Stomach (tissue), 19 donors: ENCODE data around the gene LAYN. TPM values are rescaled to one million over a fixed set of nuclear protein-coding genes. Genes with fewer than 3 reads are reported as not detected.

Experiments
- DNase-seq, 2 donors: peaks; one replicate each; pipeline versions ENCODE4 v3.0.0 to v3.0.0-alpha.2; 2013 to 2019
- H3K27ac ChIP-seq, 5 donors: fragments of 200-600 bp in 4 of 5; sonication (generic) in 4 of 5; one replicate each; pipeline ENCODE4 v1.5.1; 2013 to 2019; ENCODE audit warnings: mild to moderate bottlenecking in 1 of 5, moderate library complexity in 1 of 5
- H3K27me3 ChIP-seq, 3 donors: fragments of 200-600 bp; sonication (generic); one replicate each; pipeline ENCODE4 v1.5.1; 2017 to 2019; ENCODE audit warnings: mixed run types in 1 of 3
- H3K36me3 ChIP-seq, 4 donors: fragments of 200-600 bp; sonication (generic); 1 replicate in 3 of 4; 2 replicates in 1 of 4; pipeline ENCODE4 v1.5.1; 2016 to 2019
- H3K4me1 ChIP-seq, 4 donors: fragments of 200-600 bp; sonication (generic); one replicate each; pipeline ENCODE4 v1.5.1; 2016 to 2019
- H3K4me3 ChIP-seq, 4 donors: fragments of 200-600 bp; sonication (generic) in 3 of 4; one replicate each; pipeline ENCODE4 v1.5.1; 2016 to 2019; ENCODE audit warnings: mild to moderate bottlenecking in 1 of 4
- H3K9me3 ChIP-seq, 4 donors: fragments of 200-600 bp; sonication (generic); one replicate each; pipeline ENCODE4 v1.5.1; 2016 to 2019
- CTCF ChIP-seq, 7 experiments: fragments of 450-650 bp in 4 of 7; fragments of 200-600 bp in 3 of 7; sonication (generic) in 3 of 7; IDR thresholded peaks; one replicate each; pipeline ENCODE4 v1.5.1; 2016 to 2019; ENCODE audit warnings: antibody characterized with exemption in 7 of 7, control low read depth in 2 of 7, mild to moderate bottlenecking in 1 of 7
- EP300 ChIP-seq: sonication (generic); formaldehyde crosslinking; IDR thresholded peaks from one replicate; pipeline ENCODE4 v1.6.1; 2017; ENCODE audit warnings: antibody characterized with exemption
- POLR2A ChIP-seq, 4 donors: fragments of 450-650 bp; IDR thresholded peaks; one replicate each; pipeline ENCODE4 v1.6.1; 2016; ENCODE audit warnings: antibody characterized with exemption in 4 of 4, control low read depth in 2 of 4, mild to moderate bottlenecking in 1 of 4, moderate library complexity in 1 of 4
- POLR2AphosphoS5 ChIP-seq, 3 donors: sonication (generic); formaldehyde crosslinking; IDR thresholded peaks; one replicate each; pipeline ENCODE4 v1.6.1; 2016; ENCODE audit warnings: antibody characterized with exemption in 3 of 3
- WGBS, 5 donors: extraction: QIAGEN DNeasy Blood & Tissue Kit in 3 of 5; methylation state at CpG; one replicate each; pipeline versions ENCODE4 v1.1.5 to v1.1.7; 2013 to 2018; 5-methylcytosine and 5-hydroxymethylcytosine counted together
- intact Hi-C: fragments of 100-400 bp; cut with DNase I; formaldehyde crosslinking; loops from one replicate; pipeline ENCODE4 v1.15.1; 2023; ENCODE audit warnings: low total_unique reads
- long read RNA-seq, 10 donors: transcript quantifications; one replicate each; lab custom pipeline, GENCODE V29; 2026
- polyA plus RNA-seq, 3 donors: library from polyadenylated mRNA; stranded (reverse); fragments of 200-250 nt; gene quantifications; one replicate each; pipeline ENCODE4 v1.2.3, GENCODE V29; 2013
- total RNA-seq, 5 donors: library from RNA; depleted of rRNA; stranded (reverse); fragments of >200 nt; gene quantifications; one replicate each; pipeline versions ENCODE4 v1.1.0 to v1.2.3, GENCODE V29; 2014 to 2016
- donor health status: healthy with polysubstance abuse.
- donor health status: Bipolar disorder and iron deficiency.
- donor health status: healthy.

Gene LAYN
- 10 to 100 TPM in 3 of 5 donors, 1 to 10 TPM in 1, under 1 TPM in 1; 0.87 to 54.0 (median 23.5) TPM for total RNA-seq
- 1 to 10 TPM; 2.4 to 3.3 (median 2.6) TPM for polyA plus RNA-seq
- long read RNA-seq, donor 1, partial matches to known transcripts = 0 of 1 reads
- long read RNA-seq, donor 1, other reads (novel, unspliced or antisense) = 0 of 1 reads
- long read RNA-seq, donor 2 = 0 reads
- long read RNA-seq, donor 3, partial matches to known transcripts = 0 of 1 reads
- long read RNA-seq, donor 3, other reads (novel, unspliced or antisense) = 0 of 1 reads
- long read RNA-seq, donor 4 = 0 reads
- long read RNA-seq, donor 5, partial matches to known transcripts = 0 of 2 reads
- long read RNA-seq, donor 5, other reads (novel, unspliced or antisense) = 0 of 2 reads
- long read RNA-seq, donor 6 = 0 reads
- long read RNA-seq, donor 7, partial matches to known transcripts = 0 of 3 reads
- long read RNA-seq, donor 7, other reads (novel, unspliced or antisense) = 0 of 3 reads
- long read RNA-seq, donor 8 = 0 reads
- long read RNA-seq, donor 9, partial matches to known transcripts = 0 of 1 reads
- long read RNA-seq, donor 9, other reads (novel, unspliced or antisense) = 0 of 1 reads
- long read RNA-seq, donor 10 = 0 reads

- H3K4me3 ChIP-seq = peak within 1 kb of the TSS; percentile 55 to 72 (median 62)
- WGBS, 5 donors = 7 to 25% (median 13%) methylated on average over 18 to 70 of the region's 70 CpGs
- TF ChIP-seq POLR2AphosphoS5 (IDR thresholded peaks at IDR 0.05) (peak in 2 of 3 donors; percentile 16 to 44), EP300 (no peak), CTCF (IDR thresholded peaks at IDR 0.05) (no peak)
- H3K36me3 ChIP-seq = peaks cover 0 to 10% (median 0%) of the 10 kb centered on the region in 4 donors
- H3K4me1 ChIP-seq = peaks cover 11 to 44% (median 27%) of the 10 kb centered on the region in 4 donors
- peak within 1 kb of the TSS; percentile 46 to 91 (median 84) for H3K27ac ChIP-seq
- H3K27me3 ChIP-seq = peaks cover 0 to 38% (median 20%) of the 10 kb centered on the region in 3 donors
- H3K9me3 ChIP-seq = no peaks in the 10 kb centered on the region
- peak; percentile 28 to 85 for DNase-seq
- intact Hi-C loops = no loop called here
Observed at GRCh38 chr11:111540114-111540936, at the start of gene LAYN. Gene LAYN (plus strand): TSS chr11:111540720. CDS start chr11:111540844, 124 bp downstream.

- no peak for TF ChIP-seq POLR2AphosphoS5 (IDR thresholded peaks at IDR 0.05)
- no peak for TF ChIP-seq POLR2A (IDR thresholded peaks at IDR 0.05)
- no peak for TF ChIP-seq EP300
- no peak for TF ChIP-seq CTCF (IDR thresholded peaks at IDR 0.05)
- Histone ChIP-seq H3K36me3 (no peaks in the 10 kb centered on the region), H3K4me1 (no peaks in the 10 kb centered on the region), H3K9me3 (no peaks in the 10 kb centered on the region), H3K4me3 (no peak overlapping the region), H3K27me3 (no peaks in the 10 kb centered on the region), H3K27ac (no peak overlapping the region)
- intact Hi-C loops = no loop called here
- no peak for DNase-seq
- 44 to 77% (median 52%) methylated on average over 1 of the region's 1 CpG for WGBS, 5 donors
Observed at GRCh38 chr11:111494040-111494439, 46.5 kb upstream of the LAYN start.

- no peak for TF ChIP-seq CTCF (IDR thresholded peaks at IDR 0.05)
- TF ChIP-seq POLR2A (IDR thresholded peaks at IDR 0.05) = no peak
- no peak for TF ChIP-seq EP300
- TF ChIP-seq POLR2AphosphoS5 (IDR thresholded peaks at IDR 0.05) = no peak
- no peaks in the 10 kb centered on the region for H3K27me3 ChIP-seq
- WGBS, 5 donors = 74 to 85% (median 83%) methylated on average over 5 of the region's 5 CpGs
- H3K4me1 ChIP-seq = no peaks in the 10 kb centered on the region
- intact Hi-C loops = no loop called here
- no peak overlapping the region for H3K4me3 ChIP-seq
- H3K36me3 ChIP-seq = no peaks in the 10 kb centered on the region
- H3K27ac ChIP-seq = no peak overlapping the region
- DNase-seq = no peak
- no peaks in the 10 kb centered on the region for H3K9me3 ChIP-seq
Observed at GRCh38 chr11:111499483-111499882, 41.0 kb upstream of the LAYN start.

- H3K27me3 ChIP-seq = no peaks in the 10 kb centered on the region
- H3K36me3 ChIP-seq = no peaks in the 10 kb centered on the region
- intact Hi-C loops = no loop called here
- DNase-seq = no peak
- TF ChIP-seq EP300 (no peak), POLR2A (IDR thresholded peaks at IDR 0.05) (no peak), POLR2AphosphoS5 (IDR thresholded peaks at IDR 0.05) (no peak), CTCF (IDR thresholded peaks at IDR 0.05) (no peak)
- no peaks in the 10 kb centered on the region for H3K9me3 ChIP-seq
- WGBS, 5 donors = 47 to 76% (median 65%) methylated on average over 1 of the region's 1 CpG
- H3K4me1 ChIP-seq = no peaks in the 10 kb centered on the region
- H3K27ac ChIP-seq = no peak overlapping the region
- no peak overlapping the region for H3K4me3 ChIP-seq
Observed at GRCh38 chr11:111500481-111500880, 40.0 kb upstream of the LAYN start.
